DMS153 treated with DMSO at 0.1 percent for 48 hours (cell line): Measurements from ENCODE around the gene SLC22A4.

Experiments
- DNase-seq: peaks from one replicate; lab custom pipeline; 2025; ENCODE audit not compliant: unreplicated experiment; lab: John Stamatoyannopoulos, UW

SLC22A4 gene

DNA sequence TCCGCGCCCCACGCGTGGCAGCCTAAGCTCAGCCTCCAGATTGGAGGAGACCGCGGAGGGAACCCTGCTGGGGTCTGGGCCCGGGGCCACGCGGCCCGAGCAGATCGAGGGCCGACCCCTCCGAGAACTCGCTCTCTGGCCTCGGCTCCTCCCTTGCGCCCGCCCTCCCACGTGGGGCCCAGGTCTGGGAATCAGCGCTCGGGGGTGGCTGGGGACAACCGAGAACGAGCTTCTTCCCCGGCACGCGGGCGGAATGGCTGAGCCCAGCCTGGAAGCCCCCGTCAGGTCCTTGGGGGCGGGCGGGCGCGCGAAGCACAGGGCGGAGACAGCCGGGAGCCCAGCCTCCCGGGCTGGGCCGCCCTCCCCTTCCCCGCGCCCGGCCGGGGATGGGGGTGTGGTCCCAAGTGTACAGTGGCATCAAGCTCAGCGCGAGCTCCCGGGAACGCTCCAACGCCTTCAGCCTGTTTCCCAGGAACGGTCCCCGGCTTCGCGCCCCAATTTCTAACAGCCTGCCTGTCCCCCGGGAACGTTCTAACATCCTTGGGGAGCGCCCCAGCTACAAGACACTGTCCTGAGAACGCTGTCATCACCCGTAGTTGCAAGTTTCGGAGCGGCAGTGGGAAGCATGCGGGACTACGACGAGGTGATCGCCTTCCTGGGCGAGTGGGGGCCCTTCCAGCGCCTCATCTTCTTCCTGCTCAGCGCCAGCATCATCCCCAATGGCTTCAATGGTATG lies at the start of gene SLC22A4:
TSS of gene SLC22A4 (plus strand) at position 403 of the 736 bp plus-strand sequence. CDS start at position 626, 223 bp downstream.
- DNase-seq = peak; percentile 10

DNA sequence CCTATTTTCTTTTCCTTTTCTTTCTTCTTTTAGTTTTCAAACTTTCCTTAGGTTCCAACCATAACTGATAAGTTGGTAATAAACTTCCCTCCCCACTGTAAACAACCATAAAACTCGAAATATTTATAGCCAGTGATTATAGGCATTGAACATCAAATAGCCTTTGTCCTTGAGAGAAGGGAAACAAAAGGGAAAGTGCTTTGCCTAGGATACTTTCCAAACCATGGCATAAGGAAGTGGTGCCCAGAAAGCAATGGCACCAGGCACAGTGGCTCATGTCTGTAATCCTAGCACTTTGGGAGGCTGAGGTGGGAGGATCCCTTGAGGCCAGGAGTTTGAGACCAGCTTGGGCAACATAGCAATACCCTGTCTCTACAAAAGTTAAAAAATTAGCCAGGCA lies 48.6 kb upstream of the SLC22A4 start:
- DNase-seq = no peak

DNA sequence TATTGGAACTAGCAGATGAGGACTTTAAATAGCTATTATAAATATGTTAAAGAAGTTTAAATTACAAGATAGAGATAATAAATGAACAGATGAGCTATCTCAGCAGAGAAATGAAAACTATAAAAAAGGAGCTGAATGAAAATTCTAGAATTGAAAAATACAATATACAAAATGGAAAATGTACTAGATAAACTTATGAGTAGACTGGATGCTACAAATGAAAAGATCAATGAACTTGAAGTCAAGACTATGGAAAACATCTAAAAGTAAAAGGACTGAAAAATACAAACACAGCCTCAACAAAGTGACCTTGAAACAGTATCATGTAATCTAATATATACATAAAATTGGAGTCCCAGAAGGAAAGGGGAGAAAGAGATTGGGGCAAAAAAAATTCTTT lies 47.4 kb upstream of the SLC22A4 start:
- DNase-seq = no peak

DNA sequence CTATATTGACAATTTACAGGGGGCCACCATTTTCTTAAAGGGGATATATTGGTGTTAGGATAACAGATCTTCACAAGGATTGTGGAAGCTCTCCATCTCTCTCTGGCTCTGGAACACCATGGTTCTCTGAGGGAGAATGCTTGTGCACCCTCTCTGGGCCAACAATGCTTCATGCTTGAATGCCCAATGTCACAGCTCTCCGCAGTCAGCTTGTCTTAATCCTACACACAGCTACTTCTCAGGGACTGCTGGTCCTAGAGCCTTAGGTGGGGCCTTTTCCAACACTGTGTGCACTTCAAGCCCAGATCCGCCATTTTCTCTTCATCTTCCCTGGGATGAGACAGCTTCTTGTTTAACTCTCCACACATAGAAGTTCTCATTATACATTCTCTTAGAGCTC lies 43.6 kb upstream of the SLC22A4 start:
- no peak for DNase-seq

DNA sequence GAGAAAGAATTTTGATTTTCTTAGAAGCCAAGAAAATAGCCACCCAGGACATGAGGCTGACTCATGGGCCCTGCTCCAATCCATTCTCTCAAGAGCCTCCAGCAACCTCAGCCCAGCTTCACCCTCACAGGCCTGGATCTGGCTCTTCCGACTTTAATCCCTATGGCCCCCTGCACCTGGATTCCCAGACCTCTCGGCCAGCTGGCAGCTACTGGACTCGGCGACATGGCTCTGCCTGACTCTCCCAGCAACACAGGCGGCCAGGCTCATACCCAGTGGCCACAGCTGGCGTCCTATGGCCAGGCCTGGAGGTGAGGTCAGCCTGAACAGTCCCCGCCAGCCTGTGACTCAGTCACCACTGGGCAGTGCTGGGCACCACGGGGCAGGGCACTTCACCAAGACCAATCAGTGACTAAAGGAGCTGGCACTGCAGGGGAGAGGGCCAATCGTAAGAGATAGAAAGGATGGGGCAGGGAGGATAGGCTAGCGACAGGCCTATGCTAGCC lies 42.9 kb upstream of the SLC22A4 start:
- no peak for DNase-seq

DNA sequence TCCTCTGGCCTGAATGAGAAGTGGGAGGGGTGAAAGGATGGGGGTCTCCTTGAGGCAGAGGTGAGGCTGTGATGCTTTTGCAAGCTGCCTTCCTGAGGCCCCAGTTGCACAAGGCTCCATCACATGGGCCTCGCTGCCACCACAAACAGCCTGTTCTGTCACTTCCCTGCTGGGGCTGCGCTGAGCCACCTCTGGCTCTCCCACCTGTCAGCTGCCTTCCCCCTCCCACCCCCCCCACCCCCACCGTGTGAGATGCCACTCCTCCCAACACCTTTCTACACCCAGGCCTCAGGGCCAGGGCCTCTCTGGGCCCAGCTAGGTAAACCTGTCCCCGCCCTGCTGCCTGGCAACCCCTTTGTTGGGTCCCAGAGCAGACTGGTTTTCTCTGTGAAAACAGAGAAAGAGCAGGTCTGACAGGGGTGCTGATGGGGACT lies 41.2 kb upstream of the SLC22A4 start:
- peak; percentile 14 for DNase-seq

DNA sequence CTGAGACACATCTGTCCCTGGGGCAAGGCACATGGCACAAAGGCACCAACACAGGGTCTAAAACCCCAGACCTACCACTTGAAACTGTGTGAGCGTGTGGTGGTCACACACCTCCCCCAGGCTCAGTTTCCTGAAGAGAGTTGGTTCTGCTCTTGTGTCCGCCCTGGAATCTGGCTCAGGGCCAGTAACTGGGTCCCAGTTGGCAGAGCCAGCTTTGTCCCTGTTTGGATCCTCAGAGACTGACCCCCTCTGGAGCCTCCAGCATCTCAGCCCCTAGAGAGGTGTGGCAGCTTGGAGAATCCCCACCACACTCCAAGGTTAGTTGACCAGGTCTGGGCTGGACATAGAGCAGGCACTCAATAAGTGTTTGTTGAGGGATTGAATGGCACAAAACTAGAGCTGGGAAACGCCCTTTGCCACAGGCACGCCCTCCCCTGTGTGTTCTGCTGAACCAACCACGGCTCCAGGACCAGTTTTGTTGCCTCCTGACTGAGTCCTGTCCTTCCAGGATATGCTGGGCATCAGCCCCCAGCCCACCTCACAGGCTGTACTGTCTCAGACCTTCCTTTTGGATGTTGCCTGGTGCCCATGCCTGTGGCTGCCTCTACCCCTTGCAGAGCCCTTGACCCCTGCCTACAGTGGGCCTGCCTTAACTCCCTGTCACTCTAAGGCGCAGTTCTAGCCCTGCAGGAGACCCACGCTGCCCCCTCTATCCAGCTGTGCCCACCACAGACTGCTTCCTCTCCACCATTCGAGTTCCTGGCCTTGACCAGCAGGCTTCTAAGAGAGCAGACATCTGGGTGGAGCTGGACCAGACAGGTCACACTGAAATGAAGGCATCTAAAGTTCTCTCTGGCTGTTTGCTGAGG lies 40.5 kb upstream of the SLC22A4 start:
- no peak for DNase-seq

DNA sequence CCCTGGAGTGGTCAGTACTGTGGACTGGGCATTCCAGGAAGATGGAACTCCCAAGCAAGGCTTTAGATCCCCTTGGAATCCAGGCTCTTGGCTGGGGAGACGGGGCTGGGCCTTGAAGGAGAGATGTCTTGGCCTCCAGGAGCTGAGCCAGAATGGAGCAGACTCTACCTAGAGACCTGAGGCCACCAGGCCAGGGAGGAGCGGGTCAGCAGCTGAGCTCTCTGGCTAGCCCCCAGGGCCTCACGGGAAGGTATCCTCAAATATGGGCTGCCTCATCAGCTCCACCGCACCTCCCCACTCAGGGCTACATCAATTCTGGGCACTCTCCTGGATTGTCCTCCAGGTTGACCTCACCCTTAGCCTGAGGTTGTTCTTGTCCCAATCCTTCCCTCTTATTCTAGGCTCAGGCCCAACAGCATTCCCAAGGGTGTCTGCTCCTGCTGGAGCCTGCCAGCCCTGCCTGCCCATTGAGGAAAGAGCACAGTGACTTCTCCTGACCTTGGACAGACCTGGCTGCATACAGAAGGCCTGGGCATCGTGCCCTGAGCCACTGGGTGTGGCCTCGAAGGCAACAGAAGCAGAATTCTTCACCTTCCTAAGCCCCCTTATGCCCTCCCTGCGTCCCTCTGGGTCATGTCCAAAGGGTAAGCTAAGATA lies 39.7 kb upstream of the SLC22A4 start:
- no peak for DNase-seq

DNA sequence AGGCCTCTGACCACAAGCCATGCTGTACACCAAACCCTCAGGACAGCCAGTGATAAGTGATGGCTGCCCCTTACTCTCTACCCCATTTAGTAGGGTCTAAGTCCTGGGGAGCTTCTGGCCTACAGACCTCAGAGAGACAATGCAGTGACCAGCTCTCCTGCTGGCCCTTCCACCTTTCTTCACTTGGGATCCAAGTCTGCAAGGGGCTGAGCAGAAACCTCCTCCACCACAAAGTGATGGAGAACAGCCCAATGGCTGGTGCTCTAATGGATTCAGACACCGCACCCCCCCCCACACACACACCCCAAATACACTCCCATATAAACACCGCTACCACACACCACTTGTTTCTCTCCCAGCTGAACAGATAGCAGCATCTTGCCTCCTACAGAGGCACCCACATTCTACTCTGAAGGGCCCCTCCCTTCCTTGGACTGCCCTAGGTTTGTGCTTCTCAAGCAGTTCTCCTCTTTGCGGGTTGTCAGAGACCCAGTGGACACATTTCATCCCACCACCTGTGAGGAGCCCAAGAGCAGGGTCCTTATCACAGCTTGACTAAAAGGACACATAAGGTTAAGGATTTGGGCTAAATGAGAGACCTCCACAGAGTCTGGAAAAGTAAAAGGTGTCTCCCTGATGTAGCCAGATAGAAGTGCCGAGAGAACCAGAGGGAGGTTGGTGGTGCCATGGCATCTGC lies 38.0 kb upstream of the SLC22A4 start:
- no peak for DNase-seq

DNA sequence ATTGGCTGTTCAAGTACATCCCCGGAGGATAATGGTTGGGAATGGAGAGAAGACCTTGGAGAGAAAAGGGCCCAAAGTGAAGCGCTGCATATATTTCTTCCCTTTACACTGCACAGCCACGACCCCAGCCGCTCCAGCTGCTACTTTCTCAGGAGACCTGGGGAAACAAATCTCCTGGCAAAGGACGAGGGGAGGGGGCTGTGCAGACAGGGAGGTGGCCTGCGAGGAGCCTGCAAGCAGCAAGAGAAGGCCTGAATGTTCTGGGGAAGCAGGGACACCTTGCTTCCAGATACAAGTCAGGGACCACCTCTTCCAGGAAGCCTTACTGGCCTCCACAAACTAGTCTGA lies 37.4 kb upstream of the SLC22A4 start:
- DNase-seq = no peak

DNA sequence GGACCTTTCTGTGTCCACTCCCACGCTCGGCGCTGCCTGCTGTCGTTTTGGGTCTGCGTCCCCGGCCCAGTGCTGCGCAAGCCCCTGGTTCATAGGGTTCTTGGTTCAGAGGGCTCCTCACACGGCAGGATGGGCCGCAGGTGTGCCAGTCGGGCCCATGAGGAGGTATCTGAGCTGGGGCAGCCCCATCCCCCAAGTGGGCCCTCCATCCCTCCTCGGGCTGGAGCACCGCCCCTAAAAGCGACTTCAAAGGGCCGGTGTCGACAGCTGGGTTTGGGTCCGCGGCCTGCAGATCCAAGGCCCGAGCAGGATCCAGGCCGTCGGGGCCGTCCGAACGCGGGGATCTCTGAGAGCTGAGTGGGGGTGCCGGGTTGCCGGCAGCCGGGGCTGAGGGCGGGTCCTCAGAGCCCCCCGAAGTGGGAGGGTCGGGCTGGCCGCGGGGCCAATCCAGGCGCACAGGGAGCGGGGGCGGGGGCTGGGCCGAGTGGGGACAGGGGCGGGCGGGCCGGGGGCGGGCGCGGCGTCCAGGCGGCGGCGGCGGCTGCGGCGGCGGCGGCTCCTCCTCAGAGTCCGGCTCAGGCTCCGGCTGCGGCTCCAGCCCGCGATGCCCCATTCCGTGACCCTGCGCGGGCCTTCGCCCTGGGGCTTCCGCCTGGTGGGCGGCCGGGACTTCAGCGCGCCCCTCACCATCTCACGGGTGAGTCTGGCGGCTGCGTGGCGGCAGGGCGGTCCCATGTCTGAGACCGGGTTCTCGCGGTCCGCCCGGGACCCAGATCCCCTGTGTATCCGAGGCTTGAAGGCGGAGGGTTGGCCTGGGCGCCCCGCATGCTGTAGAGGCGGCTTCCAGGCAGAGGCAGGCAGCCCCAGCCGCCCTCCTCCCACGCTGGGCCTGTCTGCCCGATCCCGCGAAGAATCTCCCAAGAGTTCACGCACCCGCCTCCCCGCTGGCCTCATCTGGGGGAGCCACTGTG lies 36.8 kb upstream of the SLC22A4 start, which contains the start of gene PDLIM4:
TSS of gene PDLIM4 (plus strand) at position 566 of the 971 bp plus-strand sequence. CDS start at position 605, 39 bp downstream.
- DNase-seq = no peak

DNA sequence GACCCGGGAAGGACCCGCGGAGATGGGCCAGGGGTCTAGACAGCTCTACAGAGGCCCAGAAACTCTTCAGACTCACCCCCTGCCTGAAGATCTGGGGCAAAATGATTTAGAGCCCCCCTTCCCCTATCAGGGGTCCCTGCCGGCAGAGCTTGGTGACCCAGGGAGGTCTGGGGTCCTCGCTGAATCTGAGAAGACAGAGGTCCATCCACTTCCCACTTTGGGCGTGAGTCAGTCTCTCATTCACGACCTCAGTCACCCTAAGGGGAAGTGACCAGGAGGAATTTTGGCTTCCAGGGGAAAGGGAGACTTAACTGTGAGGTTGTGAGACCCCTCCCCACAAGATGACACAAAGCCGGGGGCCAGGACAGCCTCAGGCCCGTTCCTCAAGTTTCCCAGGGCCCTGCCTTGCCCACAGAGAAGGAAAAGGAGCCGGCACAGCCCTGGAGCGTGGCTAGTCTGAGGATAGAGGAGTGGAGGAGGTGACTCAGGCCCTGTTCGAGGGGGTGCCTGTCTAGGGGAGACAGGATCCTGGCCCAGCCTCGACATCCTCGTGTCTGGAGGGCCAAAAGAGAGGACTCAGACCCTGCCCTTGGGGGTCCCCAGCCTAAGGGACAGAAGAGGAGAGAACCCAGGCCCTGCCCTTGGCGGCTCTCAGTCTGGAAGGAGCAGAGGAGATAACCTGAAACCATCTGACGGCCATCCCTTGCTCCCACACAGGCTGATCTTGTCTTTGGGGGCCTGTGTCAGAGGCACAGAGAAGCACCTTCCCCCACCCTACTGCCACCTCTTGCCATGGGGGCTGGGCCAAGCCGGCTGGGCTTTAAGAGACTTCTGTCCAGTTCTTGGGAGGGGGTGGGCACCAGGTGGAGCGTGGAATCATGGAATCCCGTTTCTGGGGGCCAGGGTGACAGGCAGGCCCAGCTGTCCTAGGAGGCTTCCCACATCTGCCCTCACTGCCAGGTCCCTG lies 35.8 kb upstream of the SLC22A4 start:
- no peak for DNase-seq

DNA sequence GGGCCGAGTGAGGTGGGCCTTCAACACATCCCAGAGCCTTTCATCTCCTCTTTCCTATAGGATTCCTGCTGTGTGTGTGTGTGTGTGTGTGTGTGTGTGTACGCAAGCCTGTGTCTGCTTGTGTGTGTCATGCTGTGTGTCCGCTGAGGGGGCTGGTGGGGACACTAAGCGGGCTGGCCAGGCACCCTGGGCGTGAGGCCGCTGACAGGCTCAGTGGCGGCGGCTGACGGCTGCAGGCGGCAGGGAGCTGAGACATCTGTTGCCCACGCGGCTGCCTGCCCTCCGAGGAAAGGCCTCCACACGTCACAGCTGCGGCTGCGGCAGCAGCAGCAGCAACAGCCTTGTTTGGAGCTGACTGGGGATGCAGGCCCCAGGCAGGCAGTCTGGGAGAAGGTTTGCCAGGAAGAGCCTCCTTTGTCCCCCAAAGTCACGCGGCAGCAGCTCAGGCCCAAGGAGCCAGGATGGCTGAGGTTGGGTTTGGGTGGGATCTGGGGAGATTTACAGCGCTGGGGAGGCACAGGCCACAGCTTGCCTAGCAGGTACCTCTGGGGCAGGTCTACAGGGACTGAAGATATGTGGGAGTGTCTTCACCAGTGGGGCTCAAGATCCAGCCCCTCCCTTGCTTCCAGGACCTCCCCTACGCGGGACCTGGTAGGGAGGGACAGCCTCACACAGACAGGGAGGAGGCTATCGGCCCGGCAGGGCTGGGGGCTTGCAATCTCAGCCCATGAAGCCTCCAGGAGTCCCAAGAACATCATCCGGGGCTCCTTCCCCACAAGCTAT lies 34.9 kb upstream of the SLC22A4 start:
- no peak for DNase-seq

DNA sequence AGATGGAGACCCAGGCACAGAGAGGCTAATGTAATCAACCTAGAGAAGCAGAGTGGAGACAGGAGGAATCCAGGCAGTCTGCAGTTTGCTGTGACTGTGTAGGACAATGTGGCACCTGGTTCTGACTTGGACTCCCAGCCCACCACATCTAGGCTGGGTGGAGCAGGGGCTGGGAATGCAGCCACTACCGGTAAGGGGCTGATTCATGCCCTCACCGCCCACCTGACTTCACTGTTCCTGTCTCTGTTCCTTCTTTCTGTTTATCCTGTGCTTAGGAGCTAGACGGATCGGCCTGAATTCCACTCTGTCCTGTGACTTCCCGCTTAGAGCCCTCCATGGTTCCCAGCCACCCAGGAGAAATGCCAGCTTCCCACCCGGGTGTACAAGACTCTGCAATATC lies 34.1 kb upstream of the SLC22A4 start:
- DNase-seq = no peak

DNA sequence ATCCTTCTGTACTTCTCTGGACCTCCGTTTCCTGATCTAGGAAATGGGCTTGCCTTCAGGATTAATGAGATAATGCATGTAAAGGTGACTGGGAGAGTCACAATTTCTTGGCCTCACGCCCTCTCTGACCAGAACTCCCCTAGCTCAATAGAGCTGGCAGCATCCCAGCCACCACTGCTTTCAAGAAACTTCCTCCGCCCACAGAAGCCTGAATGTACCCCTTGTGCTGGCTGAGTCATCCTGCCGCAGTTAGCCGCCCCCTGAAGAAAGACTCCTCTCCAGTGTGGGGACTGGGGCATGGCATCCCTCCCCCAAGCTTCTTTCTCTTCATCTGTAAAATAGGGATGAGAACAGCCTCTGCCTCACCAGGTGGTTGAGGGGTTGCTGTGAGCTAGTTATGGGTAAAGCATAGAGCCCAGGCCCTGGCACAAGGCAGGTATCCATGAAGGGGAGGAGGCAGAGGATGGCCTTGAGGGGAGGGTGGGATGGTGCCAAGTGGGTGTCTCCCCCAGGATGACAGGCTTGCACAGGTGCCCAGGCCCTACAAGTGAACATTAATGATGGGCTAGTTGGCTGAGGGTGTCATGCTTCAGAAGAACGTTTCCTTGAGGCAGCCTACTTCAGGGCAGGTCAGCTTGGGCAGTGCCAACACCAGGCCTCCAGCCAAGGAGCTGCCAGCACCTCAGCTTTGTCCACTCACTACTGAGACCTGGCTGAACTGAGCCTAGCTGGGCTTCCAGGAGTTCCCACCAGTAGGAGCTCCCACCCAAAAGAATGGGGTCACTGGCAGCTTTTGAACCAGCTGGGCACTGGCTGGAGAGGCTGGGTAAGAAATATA lies 33.3 kb upstream of the SLC22A4 start:
- DNase-seq = no peak

DNA sequence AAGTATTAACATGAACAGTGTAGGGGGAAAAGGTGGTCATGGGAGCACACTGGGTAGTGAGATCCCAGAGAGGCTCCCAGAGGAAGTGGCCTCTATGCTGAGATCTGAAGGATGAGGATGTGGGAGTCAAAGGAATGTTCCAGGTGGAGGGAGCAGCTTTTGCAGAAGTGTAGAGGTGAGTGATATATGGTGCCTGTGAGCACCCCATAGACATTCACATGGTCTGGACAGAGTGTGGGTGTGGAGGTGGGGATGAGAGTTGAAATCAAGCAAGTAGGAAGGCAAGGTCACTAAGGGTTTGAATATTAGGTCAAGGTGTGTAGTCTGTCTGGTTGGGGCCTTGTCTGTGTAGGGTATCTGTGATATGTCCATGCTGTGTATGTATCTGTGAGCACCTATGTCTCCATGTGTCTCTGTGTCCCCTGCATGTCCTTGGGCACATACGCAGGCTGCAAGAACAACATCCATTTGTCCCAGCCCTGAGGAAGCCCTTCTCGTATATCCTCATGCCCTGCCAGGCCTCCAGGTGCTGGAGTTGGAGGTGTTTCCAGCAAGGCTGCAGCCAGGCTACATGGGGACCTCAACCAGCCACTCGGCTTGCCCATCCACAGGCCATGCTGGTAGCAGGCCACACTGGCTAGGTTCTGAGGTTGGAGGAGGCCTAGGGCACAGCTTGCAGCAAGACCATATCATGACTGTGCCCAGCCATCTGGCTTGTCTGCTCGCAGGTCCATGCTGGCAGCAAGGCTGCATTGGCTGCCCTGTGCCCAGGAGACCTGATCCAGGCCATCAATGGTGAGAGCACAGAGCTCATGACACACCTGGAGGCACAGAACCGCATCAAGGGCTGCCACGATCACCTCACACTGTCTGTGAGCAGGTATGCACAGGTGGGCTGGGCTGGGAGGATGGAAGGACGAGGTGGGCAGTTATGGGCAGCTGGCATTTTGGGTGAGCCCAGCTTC lies 32.0 kb upstream of the SLC22A4 start:
- DNase-seq = no peak
